ENCODE results near the gene HPS6. TPM values are rescaled to one million over a fixed set of nuclear protein-coding genes. Genes with fewer than 3 reads are reported as not detected.

The HPS6 gene
- total and polyA plus RNA-seq, 9 of the 15 experiments (the other 6 are each of a cell fraction or from before 2014, with no cell fraction given): 0.45 to 14.0 (median 4.5) TPM

DNA sequence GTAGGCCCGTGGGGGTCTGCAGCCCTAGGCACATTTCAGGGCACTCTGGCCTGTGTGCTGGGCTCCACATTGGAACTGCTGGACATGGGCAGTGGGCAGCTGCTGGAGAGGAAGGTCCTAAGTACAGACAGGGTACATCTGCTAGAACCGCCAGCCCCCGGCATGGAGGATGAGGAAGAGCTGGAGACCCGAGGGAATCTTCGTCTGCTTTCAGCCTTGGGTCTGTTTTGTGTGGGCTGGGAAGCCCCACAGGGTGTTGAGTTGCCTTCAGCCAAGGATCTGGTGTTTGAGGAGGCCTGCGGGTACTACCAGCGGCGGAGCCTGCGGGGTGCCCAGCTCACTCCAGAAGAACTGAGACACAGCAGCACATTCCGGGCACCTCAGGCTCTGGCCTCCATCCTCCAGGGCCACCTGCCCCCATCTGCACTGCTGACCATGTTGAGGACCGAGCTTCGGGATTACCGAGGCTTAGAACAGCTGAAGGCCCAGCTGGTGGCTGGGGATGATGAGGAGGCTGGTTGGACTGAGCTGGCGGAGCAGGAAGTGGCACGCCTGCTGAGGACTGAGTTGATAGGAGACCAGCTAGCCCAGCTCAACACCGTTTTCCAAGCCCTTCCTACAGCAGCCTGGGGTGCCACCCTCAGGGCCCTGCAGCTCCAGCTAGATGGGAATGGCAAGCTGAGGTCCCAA, 1.4 kb downstream of the HPS6 start (continued):
- no peak for TF ChIP-seq HDAC1 (IDR thresholded peaks at IDR 0.05)

DNA sequence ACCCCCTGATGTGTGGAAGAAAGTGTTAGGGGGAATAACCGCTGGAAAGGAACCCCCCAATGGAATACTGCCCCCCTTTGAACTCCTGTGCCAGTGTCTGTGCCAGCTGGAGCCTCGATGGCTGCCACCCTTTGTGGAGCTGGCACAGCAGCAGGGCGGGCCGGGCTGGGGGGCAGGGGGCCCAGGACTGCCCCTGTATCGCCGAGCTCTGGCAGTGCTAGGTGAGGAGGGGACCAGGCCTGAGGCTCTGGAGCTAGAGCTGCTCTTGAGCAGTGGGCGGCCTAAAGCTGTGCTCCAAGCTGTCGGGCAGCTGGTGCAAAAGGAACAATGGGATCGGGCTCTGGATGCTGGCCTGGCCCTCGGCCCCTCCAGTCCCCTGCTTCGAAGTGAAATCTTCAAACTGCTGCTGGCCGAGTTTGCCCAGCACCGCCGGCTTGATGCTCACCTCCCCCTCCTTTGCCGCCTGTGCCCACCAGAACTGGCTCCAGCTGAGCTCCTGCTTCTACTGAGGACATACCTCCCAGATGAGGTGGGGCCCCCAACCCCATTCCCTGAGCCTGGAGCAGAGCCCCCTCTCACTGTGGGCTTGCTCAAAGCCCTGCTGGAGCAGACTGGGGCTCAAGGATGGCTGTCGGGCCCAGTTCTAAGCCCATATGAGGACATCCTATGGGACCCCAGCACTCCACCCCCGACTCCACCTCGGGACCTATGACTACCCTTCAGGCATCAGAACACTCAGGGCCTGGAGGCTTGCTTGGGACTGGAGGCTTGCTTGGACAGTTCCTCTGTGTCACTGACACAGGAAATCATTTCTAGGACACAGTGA, 2.2 kb downstream of the HPS6 start:
- no peak overlapping the region for H3K4me2 ChIP-seq (ENCODE audit: insufficient read depth, low read length)
- BruUV-seq (replicated peaks): no TSS peak
- POLR2A ChIA-PET: interaction anchor here (0.7 to 2.9 kb wide), 5 partner anchors 9 to 100 kb away, joined by 3 to 17 read pairs (median 3); no protein-coding TSS in a partner anchor

More for the DNA sequence above, 2.2 kb downstream of the HPS6 start:
- Histone ChIP-seq H3K79me2 (ENCODE audit: control insufficient read depth, insufficient read depth, low read length) (peaks cover 21% of the 10 kb centered on the region), H3K36me3 (ENCODE audit: control insufficient read depth, insufficient read depth, low read length) (peaks cover 9% of the 10 kb centered on the region; the same call in 1 of the 3 replicates), H3K9ac (ENCODE audit: insufficient read depth in 1 of 2, low read depth in 2 of 2, low read length in 2 of 2) (peak overlapping the region in 1 of 2 experiments; percentile 99; a peak in 2 of 4 replicates), H3K4me1 (replicated peaks in 1 of 2; ENCODE audit: control insufficient read depth in 2 of 2, insufficient read depth in 2 of 2, low read length in 2 of 2) (peaks cover 25 to 38% of the 10 kb centered on the region in 2 experiments; a peak in 4 of 5 replicates), H3K4me3 (no peak overlapping the region), H3K27ac (ENCODE audit: extremely low read depth, low read depth, low read length) (no peak overlapping the region), H3K27me3 (ENCODE audit: control insufficient read depth in 2 of 2, insufficient read depth in 2 of 2, low read length in 2 of 2) (no peaks in the 10 kb centered on the region), H3K9me1 (ENCODE audit: control insufficient read depth, insufficient read depth, low read length) (peaks cover 4% of the 10 kb centered on the region), H2AFZ (ENCODE audit: low read depth, low read length) (no peak overlapping the region), H3K9me3 (replicated peaks; ENCODE audit: control insufficient read depth, insufficient read depth, low read depth, low read length) (no peaks in the 10 kb centered on the region), H4K20me1 (replicated peaks; ENCODE audit: control insufficient read depth, insufficient read depth, low read length) (peaks cover 5% of the 10 kb centered on the region; the same call in 1 of the 2 replicates)
- WGBS (ENCODE audit: insufficient coverage, low coverage, missing lambda C conversion rate): 72% methylated on average over 4 of the region's 18 CpGs
- no peak for DNase-seq (ENCODE audit: extremely low read depth in 1 of 4, low spot score in 3 of 4)
- TF ChIP-seq, protein P1, sequence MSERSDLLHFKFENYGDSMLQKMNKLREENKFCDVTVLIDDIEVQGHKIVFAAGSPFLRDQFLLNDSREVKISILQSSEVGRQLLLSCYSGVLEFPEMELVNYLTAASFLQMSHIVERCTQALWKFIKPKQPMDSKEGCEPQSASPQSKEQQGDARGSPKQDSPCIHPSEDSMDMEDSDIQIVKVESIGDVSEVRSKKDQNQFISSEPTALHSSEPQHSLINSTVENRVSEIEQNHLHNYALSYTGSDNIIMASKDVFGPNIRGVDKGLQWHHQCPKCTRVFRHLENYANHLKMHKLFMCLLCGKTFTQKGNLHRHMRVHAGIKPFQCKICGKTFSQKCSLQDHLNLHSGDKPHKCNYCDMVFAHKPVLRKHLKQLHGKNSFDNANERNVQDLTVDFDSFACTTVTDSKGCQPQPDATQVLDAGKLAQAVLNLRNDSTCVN (CRISPR knock-in tag; IDR thresholded peaks at IDR 0.05): no peak
- TF ChIP-seq, protein P2, sequence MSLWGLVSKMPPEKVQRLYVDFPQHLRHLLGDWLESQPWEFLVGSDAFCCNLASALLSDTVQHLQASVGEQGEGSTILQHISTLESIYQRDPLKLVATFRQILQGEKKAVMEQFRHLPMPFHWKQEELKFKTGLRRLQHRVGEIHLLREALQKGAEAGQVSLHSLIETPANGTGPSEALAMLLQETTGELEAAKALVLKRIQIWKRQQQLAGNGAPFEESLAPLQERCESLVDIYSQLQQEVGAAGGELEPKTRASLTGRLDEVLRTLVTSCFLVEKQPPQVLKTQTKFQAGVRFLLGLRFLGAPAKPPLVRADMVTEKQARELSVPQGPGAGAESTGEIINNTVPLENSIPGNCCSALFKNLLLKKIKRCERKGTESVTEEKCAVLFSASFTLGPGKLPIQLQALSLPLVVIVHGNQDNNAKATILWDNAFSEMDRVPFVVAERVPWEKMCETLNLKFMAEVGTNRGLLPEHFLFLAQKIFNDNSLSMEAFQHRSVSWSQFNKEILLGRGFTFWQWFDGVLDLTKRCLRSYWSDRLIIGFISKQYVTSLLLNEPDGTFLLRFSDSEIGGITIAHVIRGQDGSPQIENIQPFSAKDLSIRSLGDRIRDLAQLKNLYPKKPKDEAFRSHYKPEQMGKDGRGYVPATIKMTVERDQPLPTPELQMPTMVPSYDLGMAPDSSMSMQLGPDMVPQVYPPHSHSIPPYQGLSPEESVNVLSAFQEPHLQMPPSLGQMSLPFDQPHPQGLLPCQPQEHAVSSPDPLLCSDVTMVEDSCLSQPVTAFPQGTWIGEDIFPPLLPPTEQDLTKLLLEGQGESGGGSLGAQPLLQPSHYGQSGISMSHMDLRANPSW (CRISPR knock-in tag; IDR thresholded peaks at IDR 0.05): no peak
- TF ChIP-seq ZBTB1 (CRISPR knock-in tag; IDR thresholded peaks at IDR 0.05; ENCODE audit: borderline replicate concordance, low read depth): no peak
- TF ChIP-seq, protein P3, sequence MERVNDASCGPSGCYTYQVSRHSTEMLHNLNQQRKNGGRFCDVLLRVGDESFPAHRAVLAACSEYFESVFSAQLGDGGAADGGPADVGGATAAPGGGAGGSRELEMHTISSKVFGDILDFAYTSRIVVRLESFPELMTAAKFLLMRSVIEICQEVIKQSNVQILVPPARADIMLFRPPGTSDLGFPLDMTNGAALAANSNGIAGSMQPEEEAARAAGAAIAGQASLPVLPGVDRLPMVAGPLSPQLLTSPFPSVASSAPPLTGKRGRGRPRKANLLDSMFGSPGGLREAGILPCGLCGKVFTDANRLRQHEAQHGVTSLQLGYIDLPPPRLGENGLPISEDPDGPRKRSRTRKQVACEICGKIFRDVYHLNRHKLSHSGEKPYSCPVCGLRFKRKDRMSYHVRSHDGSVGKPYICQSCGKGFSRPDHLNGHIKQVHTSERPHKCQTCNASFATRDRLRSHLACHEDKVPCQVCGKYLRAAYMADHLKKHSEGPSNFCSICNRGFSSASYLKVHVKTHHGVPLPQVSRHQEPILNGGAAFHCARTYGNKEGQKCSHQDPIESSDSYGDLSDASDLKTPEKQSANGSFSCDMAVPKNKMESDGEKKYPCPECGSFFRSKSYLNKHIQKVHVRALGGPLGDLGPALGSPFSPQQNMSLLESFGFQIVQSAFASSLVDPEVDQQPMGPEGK (CRISPR knock-in tag; IDR thresholded peaks at IDR 0.05; ENCODE audit: borderline replicate concordance): no peak
- no peak for TF ChIP-seq RFX5 (IDR thresholded peaks at IDR 0.05; ENCODE audit: low read depth, low read length)
- TF ChIP-seq SRF (CRISPR knock-in tag; IDR thresholded peaks at IDR 0.05): no peak
- TF ChIP-seq MAFK (IDR thresholded peaks at IDR 0.05; ENCODE audit: low read length): no peak
- TF ChIP-seq, protein P4, sequence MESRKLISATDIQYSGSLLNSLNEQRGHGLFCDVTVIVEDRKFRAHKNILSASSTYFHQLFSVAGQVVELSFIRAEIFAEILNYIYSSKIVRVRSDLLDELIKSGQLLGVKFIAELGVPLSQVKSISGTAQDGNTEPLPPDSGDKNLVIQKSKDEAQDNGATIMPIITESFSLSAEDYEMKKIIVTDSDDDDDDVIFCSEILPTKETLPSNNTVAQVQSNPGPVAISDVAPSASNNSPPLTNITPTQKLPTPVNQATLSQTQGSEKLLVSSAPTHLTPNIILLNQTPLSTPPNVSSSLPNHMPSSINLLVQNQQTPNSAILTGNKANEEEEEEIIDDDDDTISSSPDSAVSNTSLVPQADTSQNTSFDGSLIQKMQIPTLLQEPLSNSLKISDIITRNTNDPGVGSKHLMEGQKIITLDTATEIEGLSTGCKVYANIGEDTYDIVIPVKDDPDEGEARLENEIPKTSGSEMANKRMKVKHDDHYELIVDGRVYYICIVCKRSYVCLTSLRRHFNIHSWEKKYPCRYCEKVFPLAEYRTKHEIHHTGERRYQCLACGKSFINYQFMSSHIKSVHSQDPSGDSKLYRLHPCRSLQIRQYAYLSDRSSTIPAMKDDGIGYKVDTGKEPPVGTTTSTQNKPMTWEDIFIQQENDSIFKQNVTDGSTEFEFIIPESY (CRISPR knock-in tag; IDR thresholded peaks at IDR 0.05): no peak
- no peak for FAIRE-seq
- in situ Hi-C loops (cut with MboI) (no loop called here), intact Hi-C loops (cut with micrococcal nuclease) (loop anchor here (5.0 kb wide), 1 partner anchor 855 kb away; no protein-coding TSS in a partner anchor)
- CTCF ChIA-PET (ENCODE audit: low intra/inter-chr PET ratio): no interaction called here
- ATAC-seq: no peak

Data from K562 (cell line).